IMR-90 (cell line): ENCODE measurements around the gene FGGY. TPM values are rescaled to one million over a fixed set of nuclear protein-coding genes. Genes with fewer than 3 reads are reported as not detected.

Experiments used
- ATAC-seq: fragments of 200-7000 bp; cut with Tn5 transposase; 2 replicates; pipeline ENCODE4 v1.9.1; 2020; ENCODE audit warnings: low read depth, mild to moderate bottlenecking, moderate library complexity
- BruUV-seq: library from RNA; stranded (reverse); fragments of 400-500 nt; replicated peaks from 2 replicates; lab custom pipeline; 2021; lab: Mats Ljungman, UMichigan
- CTCF ChIA-PET: fragments of 300-600 bp; formaldehyde crosslinking; extraction: SDS; loops from one replicate; lab custom pipeline; 2021; ENCODE audit warnings: antibody characterized with exemption; lab: Yijun Ruan, JAX
- POLR2A ChIA-PET: fragments of 300-600 bp; sonication (Branson Sonifier 250); formaldehyde crosslinking; loops from one replicate; lab custom pipeline; 2022; ENCODE audit warnings: antibody characterized with exemption; ENCODE audit not compliant: unreplicated experiment; lab: Charles Lee
- DNase-seq: peaks from one replicate; pipeline ENCODE4 v3.0.0; 2013
- H2AFZ ChIP-seq: replicated peaks from 2 replicates; pipeline ENCODE3; 2013; ENCODE audit warnings: low read length, mild to moderate bottlenecking; ENCODE audit not compliant: poor library complexity
- H2AK5ac ChIP-seq: 2 replicates; pipeline ENCODE4 v1.6.1; 2013; ENCODE audit warnings: low read depth, low read length, inconsistent platforms
- H2AK9ac ChIP-seq: replicated peaks from 2 replicates; pipeline ENCODE3; 2013; ENCODE audit warnings: mild to moderate bottlenecking, low read depth, low read length, moderate library complexity; ENCODE audit not compliant: poor library complexity
- H2BK120ac ChIP-seq: 2 replicates; pipeline ENCODE4 v1.6.1; 2013; ENCODE audit warnings: low read depth, low read length, inconsistent platforms
- H2BK15ac ChIP-seq: 3 replicates; pipeline ENCODE4 v1.6.1; 2013; ENCODE audit warnings: low read depth, low read length, inconsistent platforms
- H2BK20ac ChIP-seq: 2 replicates; pipeline ENCODE4 v1.6.1; 2013; ENCODE audit warnings: low read depth, mild to moderate bottlenecking, inconsistent platforms, low read length, moderate library complexity
- H2BK5ac ChIP-seq: 2 replicates; pipeline ENCODE4 v1.6.1; 2013; ENCODE audit warnings: mild to moderate bottlenecking, low read depth, low read length, inconsistent platforms; ENCODE audit not compliant: poor library complexity, severe bottlenecking
- H3K14ac ChIP-seq: replicated peaks from 2 replicates; pipeline ENCODE4 v1.6.1; 2013; ENCODE audit warnings: low read depth, low read length, inconsistent platforms
- H3K18ac ChIP-seq: 2 replicates; pipeline ENCODE4 v1.6.1; 2013; ENCODE audit warnings: low read depth, low read length, control low read depth
- H3K23ac ChIP-seq: 2 replicates; pipeline ENCODE4 v1.6.1; 2013; ENCODE audit warnings: low read depth, low read length, inconsistent platforms
- H3K27ac ChIP-seq: 2 replicates; pipeline ENCODE4 v1.5.1; 2013; ENCODE audit warnings: mild to moderate bottlenecking, control low read depth, low read length; ENCODE audit not compliant: insufficient read depth
- H3K27me3 ChIP-seq: 2 replicates; pipeline ENCODE4 v1.6.1; 2013; ENCODE audit warnings: low read length; ENCODE audit not compliant: control insufficient read depth, insufficient read depth
- H3K36me3 ChIP-seq: 2 replicates; pipeline ENCODE4 v1.6.1; 2013; ENCODE audit warnings: low read length, mixed read lengths; ENCODE audit not compliant: control insufficient read depth, insufficient read depth
- H3K4ac ChIP-seq: 2 replicates; pipeline ENCODE4 v1.6.1; 2013; ENCODE audit warnings: low read depth, low read length, inconsistent platforms
- H3K4me1 ChIP-seq: 2 replicates; pipeline ENCODE4 v1.6.1; 2013; ENCODE audit warnings: low read length, mixed read lengths; ENCODE audit not compliant: control insufficient read depth, insufficient read depth
- H3K4me2 ChIP-seq: 2 replicates; pipeline ENCODE4 v1.6.1; 2013; ENCODE audit warnings: low read depth, mild to moderate bottlenecking, control low read depth, low read length, moderate library complexity
- H3K4me3 ChIP-seq: 2 replicates; pipeline ENCODE4 v1.5.1; 2013; ENCODE audit warnings: low read depth, mild to moderate bottlenecking, control low read depth, low read length, moderate library complexity; ENCODE audit not compliant: insufficient read depth
- H3K56ac ChIP-seq: 2 replicates; pipeline ENCODE4 v1.6.1; 2013; ENCODE audit warnings: low read length, inconsistent platforms; ENCODE audit not compliant: insufficient read depth; ENCODE audit errors: extremely low read depth
- H3K79me1 ChIP-seq, 2 experiments: 2 replicates each; pipeline ENCODE4 v1.6.1; 2013; ENCODE audit warnings: low read length in 2 of 2, inconsistent platforms in 1 of 2, low read depth in 1 of 2
- H3K9ac ChIP-seq: 2 replicates; pipeline ENCODE4 v1.6.1; 2013; ENCODE audit warnings: low read depth, low read length, control low read depth
- H3K9me1 ChIP-seq: 2 replicates; pipeline ENCODE4 v1.6.1; 2013; ENCODE audit warnings: low read length, inconsistent platforms; ENCODE audit not compliant: insufficient read depth
- H3K9me3 ChIP-seq: 2 replicates; pipeline ENCODE4 v1.6.1; 2013; ENCODE audit warnings: low read length; ENCODE audit not compliant: control insufficient read depth, insufficient read depth
- H4K20me1 ChIP-seq: 2 replicates; pipeline ENCODE4 v1.6.1; 2013; ENCODE audit warnings: low read length, inconsistent platforms; ENCODE audit not compliant: insufficient read depth
- H4K5ac ChIP-seq: 2 replicates; pipeline ENCODE4 v1.6.1; 2013; ENCODE audit warnings: mild to moderate bottlenecking, low read depth, low read length, control low read depth
- H4K8ac ChIP-seq, 2 experiments: 2 replicates each; pipeline ENCODE4 v1.6.1; 2013; ENCODE audit warnings: low read depth in 2 of 2, low read length in 2 of 2, control low read depth in 1 of 2, inconsistent platforms in 1 of 2
- H4K91ac ChIP-seq: 2 replicates; pipeline ENCODE4 v1.6.1; 2013; ENCODE audit warnings: low read depth, low read length, inconsistent platforms; ENCODE audit not compliant: insufficient read depth
- BHLHE40 ChIP-seq: fragments of 150-350 bp; IDR thresholded peaks from 2 replicates; pipeline ENCODE4 v1.6.1; 2016; ENCODE audit warnings: mild to moderate bottlenecking, low read depth, low read length
- CEBPB ChIP-seq: IDR thresholded peaks from 2 replicates; pipeline ENCODE4 v1.6.1; 2012; ENCODE audit warnings: low read depth, low read length, improper control_type of control experiment
- CHD1 ChIP-seq: IDR thresholded peaks from 2 replicates; pipeline ENCODE4 v1.6.1; 2012; ENCODE audit warnings: low read depth, low read length, improper control_type of control experiment
- FOS ChIP-seq: fragments of 150-350 bp; IDR thresholded peaks from 2 replicates; pipeline ENCODE4 v1.6.1; 2016; ENCODE audit warnings: low read depth, low read length
- MAFK ChIP-seq: IDR thresholded peaks from 2 replicates; pipeline ENCODE4 v1.6.1; 2012; ENCODE audit warnings: low read depth, low read length, improper control_type of control experiment
- MAZ ChIP-seq: IDR thresholded peaks from 2 replicates; pipeline ENCODE4 v1.6.1; 2012; ENCODE audit warnings: low read depth, mild to moderate bottlenecking, low read length, improper control_type of control experiment, moderate library complexity, borderline replicate concordance
- MXI1 ChIP-seq: IDR thresholded peaks from 2 replicates; pipeline ENCODE4 v1.6.1; 2012; ENCODE audit warnings: low read depth, mild to moderate bottlenecking, low read length, moderate library complexity, borderline replicate concordance
- NFE2L2 ChIP-seq: fragments of 150-350 bp; IDR thresholded peaks from 2 replicates; pipeline ENCODE4 v1.6.1; 2016; ENCODE audit warnings: low read depth, mild to moderate bottlenecking, low read length
- POLR2A ChIP-seq: IDR thresholded peaks from 2 replicates; pipeline ENCODE4 v1.6.1; 2012; ENCODE audit warnings: mild to moderate bottlenecking, low read depth, low read length
- RAD21 ChIP-seq: IDR thresholded peaks from 2 replicates; pipeline ENCODE4 v1.6.1; 2012; ENCODE audit warnings: low read length, improper control_type of control experiment
- RCOR1 ChIP-seq: IDR thresholded peaks from 2 replicates; pipeline ENCODE4 v1.6.1; 2012; ENCODE audit warnings: mild to moderate bottlenecking, low read length, improper control_type of control experiment; ENCODE audit not compliant: insufficient replicate concordance
- RFX5 ChIP-seq: IDR thresholded peaks from 2 replicates; pipeline ENCODE4 v1.8.0; 2012; ENCODE audit warnings: low read depth, mild to moderate bottlenecking, low read length, moderate library complexity
- SMC3 ChIP-seq: fragments of 150-350 bp; IDR thresholded peaks from 2 replicates; pipeline ENCODE4 v1.6.1; 2016; ENCODE audit warnings: low read depth, mild to moderate bottlenecking, antibody characterized with exemption, low read length, moderate library complexity
- USF2 ChIP-seq: fragments of 150-350 bp; IDR thresholded peaks from 2 replicates; pipeline ENCODE4 v1.6.1; 2017; ENCODE audit warnings: mild to moderate bottlenecking, antibody characterized with exemption, low read length, low read depth
- WGBS, 2 experiments: methylation state at CpG; one replicate each; pipeline versions ENCODE4 v1.1.5 to v1.1.7; 2013; ENCODE audit warnings: missing lambda C conversion rate in 2 of 2; ENCODE audit not compliant: insufficient read length in 1 of 2; ENCODE audit errors: extremely low coverage in 2 of 2; 5-methylcytosine and 5-hydroxymethylcytosine counted together
- dilution Hi-C: fragments of 300-500 bp; cut with HindIII; formaldehyde crosslinking; loops from one replicate; pipeline ENCODE4 v1.14.3; 2018; ENCODE audit warnings: low sequenced_read_pairs; ENCODE audit not compliant: unreplicated experiment
- in situ Hi-C: fragments of 300-500 bp; cut with MboI; formaldehyde crosslinking; loops from 3 replicates; pipeline ENCODE4 v1.14.3; 2019; ENCODE audit warnings: low sequenced_read_pairs, inconsistent platforms, mixed read lengths
- intact Hi-C: fragments of 100-400 bp; cut with micrococcal nuclease; formaldehyde crosslinking; loops from 2 replicates; pipeline ENCODE4 v1.10.0; 2022
- polyA plus RNA-seq, 3 experiments: library from polyadenylated mRNA; depleted of rRNA; stranded (reverse); fragments of >200 nt; gene quantifications; 2 replicates each; pipeline ENCODE4 v1.2.3, GENCODE V29; 2012; ENCODE audit warnings: low replicate concordance in 1 of 3
- total RNA-seq: library from RNA; depleted of rRNA; stranded (reverse); fragments of >200 nt; gene quantifications from 2 replicates; pipeline ENCODE4 v1.2.3, GENCODE V29; 2012
- TF ChIP-seq, protein P1 (sequence below): conservative IDR thresholded peaks from 2 replicates; pipeline ENCODE4 v1.5.1; 2012; ENCODE audit warnings: mild to moderate bottlenecking, low read depth, low read length, improper control_type of control experiment
- TF ChIP-seq, protein P2 (sequence below): fragments of 150-350 bp; IDR thresholded peaks from 2 replicates; pipeline ENCODE4 v1.6.1; 2016; ENCODE audit warnings: low read depth, mild to moderate bottlenecking, low read length, moderate library complexity, borderline replicate concordance

Gene FGGY
- total and polyA plus RNA-seq, 2 of the 4 experiments (the other 2 are of a cell fraction): 5.6 to 14.0 TPM

DNA sequence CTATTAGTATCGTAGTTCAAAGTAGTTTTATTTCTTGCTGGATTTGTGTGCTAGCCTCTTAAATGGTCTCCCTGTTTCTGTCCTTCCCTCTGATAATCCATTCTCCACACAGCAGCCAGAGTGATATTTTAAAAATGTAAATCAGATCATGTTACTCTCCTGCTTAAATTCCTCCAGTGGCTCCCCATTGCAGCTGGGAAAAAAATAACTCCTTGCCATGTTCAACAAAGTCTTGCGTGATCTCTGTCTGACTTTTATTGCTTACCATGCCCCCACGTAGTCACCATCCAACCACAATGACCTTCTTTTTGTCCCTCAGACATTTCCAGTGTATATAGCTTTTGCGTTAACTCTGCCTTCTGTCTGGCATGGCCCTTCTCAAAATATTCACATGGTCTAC is 178.8 kb downstream of the FGGY start:
- ATAC-seq (peak; percentile 73), DNase-seq (no peak)
- H4K8ac ChIP-seq: no peak overlapping the region
- in situ Hi-C loops: no loop called here
- POLR2A ChIA-PET: no interaction called here
- no peaks in the 10 kb centered on the region for H4K20me1 ChIP-seq
- H3K4me3 ChIP-seq: no peak overlapping the region
- H3K36me3 ChIP-seq: no peaks in the 10 kb centered on the region
- H3K79me1 ChIP-seq: no peaks in the 10 kb centered on the region; a peak in 1 of 4 replicates
- H3K9me3 ChIP-seq: no peaks in the 10 kb centered on the region
- CTCF ChIA-PET: interaction anchor here (1.4 kb wide), 1 partner anchor 223 kb away, joined by 4 read pairs; no protein-coding TSS in a partner anchor
- TF ChIP-seq RCOR1 (no peak), FOS (no peak), NFE2L2 (no peak), POLR2A (no peak), BHLHE40 (no peak), MXI1 (no peak), SMC3 (no peak), USF2 (no peak), RAD21 (no peak), CHD1 (no peak), MAFK (no peak), CEBPB (no peak), RFX5 (no peak), MAZ (no peak)
- TF ChIP-seq, protein P1, sequence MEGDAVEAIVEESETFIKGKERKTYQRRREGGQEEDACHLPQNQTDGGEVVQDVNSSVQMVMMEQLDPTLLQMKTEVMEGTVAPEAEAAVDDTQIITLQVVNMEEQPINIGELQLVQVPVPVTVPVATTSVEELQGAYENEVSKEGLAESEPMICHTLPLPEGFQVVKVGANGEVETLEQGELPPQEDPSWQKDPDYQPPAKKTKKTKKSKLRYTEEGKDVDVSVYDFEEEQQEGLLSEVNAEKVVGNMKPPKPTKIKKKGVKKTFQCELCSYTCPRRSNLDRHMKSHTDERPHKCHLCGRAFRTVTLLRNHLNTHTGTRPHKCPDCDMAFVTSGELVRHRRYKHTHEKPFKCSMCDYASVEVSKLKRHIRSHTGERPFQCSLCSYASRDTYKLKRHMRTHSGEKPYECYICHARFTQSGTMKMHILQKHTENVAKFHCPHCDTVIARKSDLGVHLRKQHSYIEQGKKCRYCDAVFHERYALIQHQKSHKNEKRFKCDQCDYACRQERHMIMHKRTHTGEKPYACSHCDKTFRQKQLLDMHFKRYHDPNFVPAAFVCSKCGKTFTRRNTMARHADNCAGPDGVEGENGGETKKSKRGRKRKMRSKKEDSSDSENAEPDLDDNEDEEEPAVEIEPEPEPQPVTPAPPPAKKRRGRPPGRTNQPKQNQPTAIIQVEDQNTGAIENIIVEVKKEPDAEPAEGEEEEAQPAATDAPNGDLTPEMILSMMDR: no peak
- TF ChIP-seq, protein P2, sequence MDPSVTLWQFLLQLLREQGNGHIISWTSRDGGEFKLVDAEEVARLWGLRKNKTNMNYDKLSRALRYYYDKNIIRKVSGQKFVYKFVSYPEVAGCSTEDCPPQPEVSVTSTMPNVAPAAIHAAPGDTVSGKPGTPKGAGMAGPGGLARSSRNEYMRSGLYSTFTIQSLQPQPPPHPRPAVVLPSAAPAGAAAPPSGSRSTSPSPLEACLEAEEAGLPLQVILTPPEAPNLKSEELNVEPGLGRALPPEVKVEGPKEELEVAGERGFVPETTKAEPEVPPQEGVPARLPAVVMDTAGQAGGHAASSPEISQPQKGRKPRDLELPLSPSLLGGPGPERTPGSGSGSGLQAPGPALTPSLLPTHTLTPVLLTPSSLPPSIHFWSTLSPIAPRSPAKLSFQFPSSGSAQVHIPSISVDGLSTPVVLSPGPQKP: no peak
- H3K18ac ChIP-seq: peak overlapping the region; percentile 43; the same call in 1 of the 2 replicates
- H3K23ac ChIP-seq: no peak overlapping the region
- no peak overlapping the region for H3K9ac ChIP-seq
- no peak overlapping the region for H4K91ac ChIP-seq
- no TSS peak for BruUV-seq
- H3K27me3 ChIP-seq: no peaks in the 10 kb centered on the region
- no peak overlapping the region for H2BK5ac ChIP-seq
- H2BK120ac ChIP-seq: no peak overlapping the region
- H2BK15ac ChIP-seq: no peak overlapping the region
- peak overlapping the region; percentile 8; the same call in 1 of the 2 replicates for H3K4me2 ChIP-seq
- WGBS, 2 experiments: 74% methylated on average over 3 of the region's 4 CpGs; no CpG with 5 or more reads in 1 of the 2 experiments
- intact Hi-C loops: no loop called here
- no peak overlapping the region for H3K4ac ChIP-seq
- H4K5ac ChIP-seq: no peak overlapping the region
- no peak overlapping the region for H2AK9ac ChIP-seq
- H2BK20ac ChIP-seq: no peak overlapping the region
- peaks cover 3% of the 10 kb centered on the region; the same call in 1 of the 2 replicates for H3K4me1 ChIP-seq
- H3K27ac ChIP-seq: no peak overlapping the region
- no peak overlapping the region for H3K56ac ChIP-seq
- no peak overlapping the region for H3K14ac ChIP-seq
- no peak overlapping the region for H2AFZ ChIP-seq
- dilution Hi-C loops: no loop called here
- H2AK5ac ChIP-seq: no peak overlapping the region
- no peaks in the 10 kb centered on the region for H3K9me1 ChIP-seq
